ENCODE results near the gene AGO3.
A peak's percentile ranks its signal among the peaks of the same experiment; 100 is the strongest.

Gene AGO3

DNA sequence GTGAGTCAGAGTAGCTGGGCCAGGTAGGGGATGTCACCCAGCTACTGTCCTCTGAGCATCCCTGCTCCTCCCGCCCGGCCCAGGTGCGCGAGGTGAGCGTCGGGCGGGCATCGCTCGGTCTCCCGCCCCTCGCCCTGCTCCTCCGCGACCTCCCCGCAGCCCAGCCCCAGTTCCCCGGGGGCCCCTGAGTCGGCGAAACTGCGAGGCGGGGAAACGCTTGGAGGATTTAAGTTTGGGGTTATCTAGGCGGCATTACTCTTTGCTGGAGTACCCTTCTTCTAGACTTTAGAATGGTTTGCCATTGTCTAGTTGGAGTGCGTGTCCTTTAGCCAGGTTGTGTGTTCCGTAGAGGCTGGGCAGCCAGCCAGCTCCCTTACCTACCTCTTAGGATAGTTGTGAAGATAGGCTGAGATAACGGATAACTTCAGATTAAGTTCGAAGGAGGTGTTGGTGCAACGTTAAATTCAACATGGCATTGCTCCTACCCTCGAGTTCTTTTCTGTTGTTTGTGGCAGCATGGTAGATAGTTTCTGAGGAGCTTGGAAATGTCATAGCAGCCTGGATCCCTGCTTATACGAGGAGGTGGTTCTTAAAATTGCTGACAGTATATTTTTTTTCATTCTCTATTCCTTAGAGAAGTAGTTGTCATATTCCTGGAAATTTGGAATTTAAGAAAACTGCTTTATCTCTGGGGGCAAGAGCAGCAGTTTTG lies 697 bp downstream of the AGO3 start:
- Histone ChIP-seq H2BK15ac (ENCODE audit: low read depth, poor library complexity, severe bottlenecking) (peak overlapping the region; percentile 23), H3K23ac (ENCODE audit: low read length in 2 of 2) (peak overlapping the region in 1 of 2 experiments; percentile 99), H3K14ac (ENCODE audit: low read length in 2 of 2) (peak overlapping the region; percentile 4 to 30), H3K79me1 (replicated peaks; ENCODE audit: low read length, poor library complexity, severe bottlenecking) (peaks cover 4% of the 10 kb centered on the region), H3K18ac (ENCODE audit: low read depth in 1 of 2, low read length in 2 of 2) (peak overlapping the region; percentile 70 to 99), H2BK5ac (ENCODE audit: low read depth, low read length, poor library complexity, severe bottlenecking) (no peak overlapping the region), H2BK12ac (ENCODE audit: low read length in 2 of 2) (peak overlapping the region in 1 of 2 experiments; percentile 89), H3K36me3 (ENCODE audit: control insufficient read depth in 1 of 2, insufficient read depth in 2 of 2, low read depth in 1 of 2, low read length in 2 of 2) (no peaks in the 10 kb centered on the region), H4K8ac (ENCODE audit: low read length) (peak overlapping the region; percentile 99), H3K9me3 (ENCODE audit: control insufficient read depth, low read length) (no peaks in the 10 kb centered on the region), H2BK120ac (ENCODE audit: low read depth, low read length) (peak overlapping the region; percentile 96), H3K27me3 (ENCODE audit: control insufficient read depth in 1 of 2, insufficient read depth in 1 of 2, low read length in 2 of 2) (no peaks in the 10 kb centered on the region), H3K4me2 (ENCODE audit: low read length, poor library complexity, severe bottlenecking) (peak overlapping the region; percentile 93), H3K4me1 (ENCODE audit: control insufficient read depth, insufficient read depth, low read depth, low read length) (peaks cover 5% of the 10 kb centered on the region), H3K27ac (ENCODE audit: low read length, poor library complexity, severe bottlenecking) (no peak overlapping the region), H3K4me3 (ENCODE audit: insufficient read depth in 1 of 2, low read depth in 1 of 2, low read length in 2 of 2) (peak overlapping the region; percentile 91 to 97), H2AFZ (ENCODE audit: low read depth, low read length) (peak overlapping the region; percentile 66), H4K91ac (ENCODE audit: low read length) (peak overlapping the region; percentile 92), H3K9ac (ENCODE audit: low read length) (peak overlapping the region; percentile 97), H3K4ac (ENCODE audit: low read depth in 1 of 2, low read length in 2 of 2) (peak overlapping the region; percentile 91 to 96), H2AK5ac (ENCODE audit: low read length, severe bottlenecking) (no peak overlapping the region)
- 1% methylated on average over 28 of the region's 28 CpGs for WGBS
- peak; percentile 37 for DNase-seq

DNA sequence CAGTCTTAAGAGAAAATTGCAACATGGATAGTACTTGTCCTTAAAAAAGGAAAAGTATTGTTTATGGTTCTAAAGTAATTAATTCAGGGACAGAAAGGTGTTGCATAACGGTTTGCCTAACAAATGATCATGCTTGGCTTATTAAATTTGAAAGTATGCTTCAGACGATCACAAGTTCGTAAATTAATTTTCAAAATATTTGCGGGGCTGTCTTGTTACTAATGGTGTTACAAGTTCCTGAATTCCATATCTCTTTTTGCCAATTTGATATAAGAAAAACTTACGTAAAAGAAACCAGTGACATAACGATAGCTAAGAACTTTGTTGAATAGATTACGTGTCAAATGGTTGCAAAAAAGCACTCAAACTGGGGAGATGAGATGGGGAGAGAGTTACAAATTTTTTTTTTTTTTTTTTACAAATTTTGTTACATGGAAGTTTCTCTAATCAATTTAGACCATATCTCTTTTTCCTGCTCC lies 1.3 kb downstream of the AGO3 start:
- Histone ChIP-seq H3K27me3 (ENCODE audit: control insufficient read depth in 1 of 2, insufficient read depth in 1 of 2, low read length in 2 of 2) (no peaks in the 10 kb centered on the region), H3K4ac (ENCODE audit: low read depth in 1 of 2, low read length in 2 of 2) (no peak overlapping the region), H3K4me1 (ENCODE audit: control insufficient read depth, insufficient read depth, low read depth, low read length) (peaks cover 5% of the 10 kb centered on the region), H3K9ac (ENCODE audit: low read length) (peak overlapping the region; percentile 97), H3K18ac (ENCODE audit: low read depth in 1 of 2, low read length in 2 of 2) (no peak overlapping the region), H4K91ac (ENCODE audit: low read length) (no peak overlapping the region), H2AFZ (ENCODE audit: low read depth, low read length) (no peak overlapping the region), H2BK5ac (ENCODE audit: low read depth, low read length, poor library complexity, severe bottlenecking) (no peak overlapping the region), H3K23ac (ENCODE audit: low read length in 2 of 2) (no peak overlapping the region), H3K4me3 (ENCODE audit: insufficient read depth in 1 of 2, low read depth in 1 of 2, low read length in 2 of 2) (peak overlapping the region in 1 of 2 experiments; percentile 91), H3K9me3 (ENCODE audit: control insufficient read depth, low read length) (no peaks in the 10 kb centered on the region), H2BK15ac (ENCODE audit: low read depth, poor library complexity, severe bottlenecking) (no peak overlapping the region), H3K4me2 (ENCODE audit: low read length, poor library complexity, severe bottlenecking) (peak overlapping the region; percentile 93), H3K14ac (ENCODE audit: low read length in 2 of 2) (no peak overlapping the region), H3K36me3 (ENCODE audit: control insufficient read depth in 1 of 2, insufficient read depth in 2 of 2, low read depth in 1 of 2, low read length in 2 of 2) (no peaks in the 10 kb centered on the region), H2BK12ac (ENCODE audit: low read length in 2 of 2) (no peak overlapping the region), H3K79me1 (replicated peaks; ENCODE audit: low read length, poor library complexity, severe bottlenecking) (peaks cover 4% of the 10 kb centered on the region), H3K27ac (ENCODE audit: low read length, poor library complexity, severe bottlenecking) (no peak overlapping the region), H4K8ac (ENCODE audit: low read length) (no peak overlapping the region), H2BK120ac (ENCODE audit: low read depth, low read length) (no peak overlapping the region), H2AK5ac (ENCODE audit: low read length, severe bottlenecking) (no peak overlapping the region)
- no peak for DNase-seq
- WGBS, result 57% methylated on average over 3 of the region's 7 CpGs

DNA sequence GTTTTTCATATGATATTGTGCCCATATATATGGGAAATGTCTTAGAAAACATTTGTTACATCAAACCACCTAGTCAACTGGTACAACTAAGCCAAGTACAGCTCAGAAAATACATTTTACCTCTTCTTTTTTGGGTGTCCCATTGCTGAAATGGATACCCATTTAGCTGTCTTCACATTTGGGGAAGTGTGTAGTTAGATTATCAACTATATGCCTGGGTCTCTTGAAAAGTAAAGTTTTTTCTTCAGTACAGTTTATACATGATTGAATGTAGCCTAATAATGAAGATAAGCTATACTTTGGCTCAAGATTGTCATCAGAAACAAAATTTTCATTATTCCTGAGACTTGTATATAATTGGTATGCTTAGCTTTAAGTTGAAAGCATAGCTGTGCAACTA lies 2.0 kb downstream of the AGO3 start:
- Histone ChIP-seq H2BK15ac (ENCODE audit: low read depth, poor library complexity, severe bottlenecking) (no peak overlapping the region), H3K27me3 (ENCODE audit: control insufficient read depth in 1 of 2, insufficient read depth in 1 of 2, low read length in 2 of 2) (no peaks in the 10 kb centered on the region), H3K4ac (ENCODE audit: low read depth in 1 of 2, low read length in 2 of 2) (no peak overlapping the region), H2BK120ac (ENCODE audit: low read depth, low read length) (no peak overlapping the region), H2BK12ac (ENCODE audit: low read length in 2 of 2) (no peak overlapping the region), H3K27ac (ENCODE audit: low read length, poor library complexity, severe bottlenecking) (no peak overlapping the region), H3K9me3 (ENCODE audit: control insufficient read depth, low read length) (no peaks in the 10 kb centered on the region), H3K4me3 (ENCODE audit: insufficient read depth in 1 of 2, low read depth in 1 of 2, low read length in 2 of 2) (peak overlapping the region in 1 of 2 experiments; percentile 91), H2AFZ (ENCODE audit: low read depth, low read length) (no peak overlapping the region), H3K79me1 (replicated peaks; ENCODE audit: low read length, poor library complexity, severe bottlenecking) (peaks cover 5% of the 10 kb centered on the region), H3K36me3 (ENCODE audit: control insufficient read depth in 1 of 2, insufficient read depth in 2 of 2, low read depth in 1 of 2, low read length in 2 of 2) (no peaks in the 10 kb centered on the region), H2AK5ac (ENCODE audit: low read length, severe bottlenecking) (no peak overlapping the region), H3K18ac (ENCODE audit: low read depth in 1 of 2, low read length in 2 of 2) (no peak overlapping the region), H4K8ac (ENCODE audit: low read length) (no peak overlapping the region), H3K23ac (ENCODE audit: low read length in 2 of 2) (no peak overlapping the region), H4K91ac (ENCODE audit: low read length) (no peak overlapping the region), H3K4me1 (ENCODE audit: control insufficient read depth, insufficient read depth, low read depth, low read length) (peaks cover 5% of the 10 kb centered on the region), H2BK5ac (ENCODE audit: low read depth, low read length, poor library complexity, severe bottlenecking) (no peak overlapping the region), H3K4me2 (ENCODE audit: low read length, poor library complexity, severe bottlenecking) (no peak overlapping the region), H3K14ac (ENCODE audit: low read length in 2 of 2) (no peak overlapping the region), H3K9ac (ENCODE audit: low read length) (peak overlapping the region; percentile 97)
- no peak for DNase-seq

DNA sequence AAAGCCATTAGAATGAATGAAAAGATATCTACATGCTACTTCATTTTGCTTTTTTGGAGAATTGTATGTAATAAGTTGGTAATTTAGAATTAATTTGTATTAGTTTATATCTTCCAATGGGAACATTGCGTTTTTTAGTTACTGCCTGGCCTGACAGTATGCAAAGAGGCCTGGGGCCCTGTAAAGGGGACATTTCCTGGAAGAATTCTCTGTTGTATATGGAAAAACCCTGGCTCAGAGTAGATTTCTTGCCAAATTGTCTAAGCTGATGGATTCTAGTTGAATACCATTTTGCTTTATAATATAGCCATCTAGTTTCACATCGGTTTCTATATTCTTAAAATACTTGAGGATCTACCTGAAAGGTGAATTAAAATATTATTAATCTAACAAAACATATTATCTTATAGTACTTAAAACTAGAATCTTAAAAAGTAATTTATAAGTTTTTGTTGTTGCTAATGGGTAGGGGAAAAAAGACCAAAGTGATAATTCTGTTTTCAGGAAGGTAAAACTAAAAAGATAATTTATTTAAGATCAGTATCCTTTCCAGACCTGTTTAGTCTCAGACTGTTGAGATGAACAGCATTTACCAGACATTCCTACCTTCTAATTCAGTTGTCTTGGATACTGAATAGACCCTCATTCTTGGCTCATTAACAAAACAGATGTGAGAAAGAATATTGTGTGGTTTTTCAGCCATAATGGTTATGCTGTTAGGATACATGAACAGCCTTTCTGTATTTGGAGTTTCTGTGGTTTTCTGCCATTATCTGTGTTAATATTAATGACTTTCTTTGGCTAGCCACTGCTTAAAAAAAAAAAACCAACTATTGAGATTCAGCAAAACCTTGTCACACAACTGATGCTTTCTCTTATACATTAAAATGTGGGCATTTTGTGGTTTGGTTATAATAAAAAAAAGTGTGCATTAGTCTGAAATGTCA lies 4.8 kb downstream of the AGO3 start:
- H2BK5ac ChIP-seq (ENCODE audit: low read depth, low read length, poor library complexity, severe bottlenecking), result no peak overlapping the region
- no peak overlapping the region for H4K8ac ChIP-seq (ENCODE audit: low read length)
- no peaks in the 10 kb centered on the region for H3K9me3 ChIP-seq (ENCODE audit: control insufficient read depth, low read length)
- DNase-seq, result peak; percentile 89
- no peak overlapping the region for H3K18ac ChIP-seq (ENCODE audit: low read depth in 1 of 2, low read length in 2 of 2)
- no peak overlapping the region for H2BK12ac ChIP-seq (ENCODE audit: low read length in 2 of 2)
- H4K91ac ChIP-seq (ENCODE audit: low read length), result no peak overlapping the region
- H2BK15ac ChIP-seq (ENCODE audit: low read depth, poor library complexity, severe bottlenecking), result no peak overlapping the region
- no peaks in the 10 kb centered on the region for H3K36me3 ChIP-seq (ENCODE audit: control insufficient read depth in 1 of 2, insufficient read depth in 2 of 2, low read depth in 1 of 2, low read length in 2 of 2)
- no peak overlapping the region for H3K4me3 ChIP-seq (ENCODE audit: insufficient read depth in 1 of 2, low read depth in 1 of 2, low read length in 2 of 2)
- H3K4me2 ChIP-seq (ENCODE audit: low read length, poor library complexity, severe bottlenecking), result no peak overlapping the region
- H2AFZ ChIP-seq (ENCODE audit: low read depth, low read length), result no peak overlapping the region
- no peak overlapping the region for H3K23ac ChIP-seq (ENCODE audit: low read length in 2 of 2)
- H3K14ac ChIP-seq (ENCODE audit: low read length in 2 of 2), result no peak overlapping the region
- peaks cover 3% of the 10 kb centered on the region for H3K4me1 ChIP-seq (ENCODE audit: control insufficient read depth, insufficient read depth, low read depth, low read length)
- H3K79me1 ChIP-seq (replicated peaks; ENCODE audit: low read length, poor library complexity, severe bottlenecking), result peaks cover 8% of the 10 kb centered on the region
- H3K27ac ChIP-seq (ENCODE audit: low read length, poor library complexity, severe bottlenecking), result no peak overlapping the region
- no peak overlapping the region for H3K4ac ChIP-seq (ENCODE audit: low read depth in 1 of 2, low read length in 2 of 2)
- no peak overlapping the region for H3K9ac ChIP-seq (ENCODE audit: low read length)
- 9% methylated on average over 1 of the region's 2 CpGs for WGBS
- no peak overlapping the region for H2AK5ac ChIP-seq (ENCODE audit: low read length, severe bottlenecking)
- no peak overlapping the region for H2BK120ac ChIP-seq (ENCODE audit: low read depth, low read length)
- no peaks in the 10 kb centered on the region for H3K27me3 ChIP-seq (ENCODE audit: control insufficient read depth in 1 of 2, insufficient read depth in 1 of 2, low read length in 2 of 2)

Data from mesenchymal stem cell (in vitro differentiated cells and primary cell).